ENCODE measurements around the gene ARID3C. TPM values are rescaled to one million over a fixed set of nuclear protein-coding genes. Genes with fewer than 3 reads are reported as not detected.

Gene ARID3C
- total and polyA plus RNA-seq, 2 of the 8 experiments (the other 6 are each of a cell fraction or from before 2014, with no cell fraction given) = 0.08 TPM; not detected in 1

DNA sequence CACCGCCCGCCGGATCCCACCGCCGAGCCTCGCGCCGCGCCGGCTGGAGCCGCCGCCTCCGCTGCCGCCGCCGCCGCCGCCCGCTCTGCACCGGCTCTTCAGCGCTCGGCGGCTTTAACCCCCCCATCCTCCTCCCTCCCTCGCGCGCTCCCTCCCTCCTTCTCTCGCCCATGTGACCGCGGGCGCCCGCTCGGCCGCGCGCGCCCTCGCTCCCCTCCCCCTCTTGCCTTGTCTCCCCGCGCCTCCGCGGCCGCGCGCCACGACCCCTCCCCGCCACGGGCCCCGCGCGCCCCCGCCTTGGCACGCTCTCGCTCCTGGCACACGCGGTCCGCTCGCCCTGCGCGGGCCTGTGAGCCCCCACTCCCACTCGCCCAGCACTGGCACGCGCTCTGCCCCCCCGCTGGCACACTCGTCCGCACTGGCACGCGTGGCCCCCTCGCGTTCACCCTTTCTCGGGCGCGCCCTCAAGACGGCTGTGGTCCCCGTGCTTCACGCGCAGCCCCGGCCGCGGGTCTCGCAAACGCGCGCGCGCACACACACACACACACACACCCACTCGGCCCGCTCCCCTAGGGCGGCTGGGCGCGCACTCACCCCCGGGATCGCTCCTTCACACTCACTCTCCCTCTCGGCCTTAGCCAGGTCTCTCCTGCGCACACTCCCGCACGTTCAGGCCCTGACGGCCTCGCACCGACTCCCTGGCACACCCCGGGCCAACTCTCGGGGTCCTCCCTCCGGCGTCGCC is 39.1 kb downstream of the ARID3C start, which contains the start of gene CNTFR (continued):
- TF ChIP-seq NANOG (IDR thresholded peaks at IDR 0.05; ENCODE audit: insufficient read depth, low read depth, low read length, poor library complexity, severe bottlenecking) (no peak), SP2 (IDR thresholded peaks at IDR 0.05; ENCODE audit: low read length) (no peak), ASH2L (IDR thresholded peaks at IDR 0.05; ENCODE audit: low read length) (peak; percentile 56)
